Fibroblast of peridontal ligament (primary cell): Measurements from ENCODE around the gene ACVRL1.
A peak's percentile ranks its signal among the peaks of the same experiment; 100 is the strongest.

Experiments used
- DNase-seq: peaks from one replicate; pipeline ENCODE4 v3.0.0-alpha.2; 2010; ENCODE audit errors: extremely low read depth

ACVRL1 gene

GRCh38 chr12:51942056-51942455 is 34.8 kb downstream of the ACVRL1 start:
- no peak for DNase-seq

- no peak for DNase-seq
Observed at GRCh38 chr12:51942501-51943000, 35.2 kb downstream of the ACVRL1 start.

GRCh38 chr12:51943346-51943745 is 36.0 kb downstream of the ACVRL1 start:
- no peak for DNase-seq

- DNase-seq, result no peak
Observed at GRCh38 chr12:51944608-51945233, 37.4 kb downstream of the ACVRL1 start.

- no peak for DNase-seq
Observed at GRCh38 chr12:51947246-51947996, 40.1 kb downstream of the ACVRL1 start.

GRCh38 chr12:51948066-51948465 is 40.8 kb downstream of the ACVRL1 start:
- no peak for DNase-seq

GRCh38 chr12:51949342-51950030 is 42.2 kb downstream of the ACVRL1 start:
- DNase-seq, result peak; percentile 53

- DNase-seq, result no peak
Observed at GRCh38 chr12:51950682-51951198, 43.4 kb downstream of the ACVRL1 start.

- peak; percentile 78 for DNase-seq
Observed at GRCh38 chr12:51951199-51951842, 44.0 kb downstream of the ACVRL1 start, which contains the start of gene ACVR1B. TSS of gene ACVR1B (plus strand) at chr12:51951699. CDS start at chr12:51951744, 45 bp downstream.

- DNase-seq, result no peak
Observed at GRCh38 chr12:51951843-51952722, 44.8 kb downstream of the ACVRL1 start.

- no peak for DNase-seq
Observed at GRCh38 chr12:51953089-51953488, 45.8 kb downstream of the ACVRL1 start.

GRCh38 chr12:51953864-51954263 is 46.6 kb downstream of the ACVRL1 start:
- DNase-seq, result no peak

GRCh38 chr12:51954561-51955361 is 47.5 kb downstream of the ACVRL1 start:
- no peak for DNase-seq

GRCh38 chr12:51955702-51956101 is 48.4 kb downstream of the ACVRL1 start:
- DNase-seq, result no peak

- DNase-seq, result no peak
Observed at GRCh38 chr12:51958542-51958941, 51.2 kb downstream of the ACVRL1 start.

- peak; percentile 48 for DNase-seq
Observed at GRCh38 chr12:51959211-51959610, 51.9 kb downstream of the ACVRL1 start.

GRCh38 chr12:51959921-51960320 is 52.6 kb downstream of the ACVRL1 start:
- no peak for DNase-seq

GRCh38 chr12:51960488-51960887 is 53.2 kb downstream of the ACVRL1 start:
- DNase-seq, result no peak

GRCh38 chr12:51960890-51961289 is 53.6 kb downstream of the ACVRL1 start:
- no peak for DNase-seq

- no peak for DNase-seq
Observed at GRCh38 chr12:51961834-51962233, 54.5 kb downstream of the ACVRL1 start.
